WTC11 (cell line): ENCODE measurements around the gene HELQ. TPM values are rescaled to one million over a fixed set of nuclear protein-coding genes. Genes with fewer than 3 reads are reported as not detected.
A peak's percentile ranks its signal among the peaks of the same experiment; 100 is the strongest.

Experiments
- ATAC-seq: fragments of 200-7000 bp; cut with Tn5 transposase; 2 replicates; pipeline ENCODE4 v1.10.0; 2021; ENCODE audit warnings: mild to moderate bottlenecking, moderate library complexity
- CTCF ChIA-PET: fragments of 300-600 bp; sonication (Branson Sonifier 250); formaldehyde crosslinking; loops from one replicate; lab custom pipeline; 2021; ENCODE audit warnings: antibody characterized with exemption; lab: Charles Lee
- POLR2A ChIA-PET: fragments of 350-600 bp; sonication (Branson Sonifier 250); formaldehyde crosslinking; loops from one replicate; lab custom pipeline; 2021; ENCODE audit warnings: antibody characterized with exemption; lab: Charles Lee
- DNase-seq: peaks from one replicate; pipeline ENCODE4 v3.0.0; 2021; ENCODE audit warnings: low spot score
- H3K27ac Mint-ChIP-seq: 2 replicates; pipeline ENCODE4 v1.8.0; 2021; ENCODE audit warnings: mixed read lengths
- H3K27me3 Mint-ChIP-seq: 2 replicates; pipeline ENCODE4 v1.8.0; 2021; ENCODE audit warnings: low read depth, mild to moderate bottlenecking, moderate library complexity, mixed read lengths
- H3K36me3 Mint-ChIP-seq: 2 replicates; pipeline ENCODE4 v1.8.0; 2021; ENCODE audit warnings: mixed read lengths
- H3K4me1 Mint-ChIP-seq: 2 replicates; pipeline ENCODE4 v1.8.0; 2022; ENCODE audit warnings: mixed read lengths
- H3K4me3 Mint-ChIP-seq: 2 replicates; pipeline ENCODE4 v1.8.0; 2021; ENCODE audit warnings: mild to moderate bottlenecking, moderate library complexity, mixed read lengths
- H3K9me3 Mint-ChIP-seq: 2 replicates; pipeline ENCODE4 v1.8.0; 2021; ENCODE audit warnings: mixed read lengths
- CBFB ChIP-seq: sonication (generic); formaldehyde crosslinking; IDR thresholded peaks from 2 replicates; pipeline ENCODE4 v1.8.1; 2022; ENCODE audit warnings: mild to moderate bottlenecking, low read depth, missing genetic modification reagents
- ELF4 ChIP-seq: sonication (generic); formaldehyde crosslinking; IDR thresholded peaks from 2 replicates; pipeline ENCODE4 v1.8.1; 2022; ENCODE audit warnings: low read depth, mild to moderate bottlenecking, moderate library complexity, missing genetic modification reagents
- FOXK1 ChIP-seq: sonication (generic); formaldehyde crosslinking; IDR thresholded peaks from 2 replicates; pipeline ENCODE4 v1.8.0; 2022; ENCODE audit warnings: mild to moderate bottlenecking, moderate library complexity, missing genetic modification reagents
- FOXP1 ChIP-seq: sonication (generic); formaldehyde crosslinking; IDR thresholded peaks from 2 replicates; pipeline ENCODE4 v1.8.0; 2022; ENCODE audit warnings: missing genetic modification reagents, mild to moderate bottlenecking, moderate library complexity, borderline replicate concordance
- GTF2I ChIP-seq: fragments of 250-450 bp; sonication (Bioruptor Pico); conservative IDR thresholded peaks from 2 replicates; pipeline ENCODE4 v1.4.0; 2021; ENCODE audit warnings: mild to moderate bottlenecking
- MYBL2 ChIP-seq: sonication (generic); formaldehyde crosslinking; IDR thresholded peaks from 2 replicates; pipeline ENCODE4 v1.8.1; 2023; ENCODE audit warnings: mild to moderate bottlenecking, moderate library complexity, missing genetic modification reagents
- NR2C2 ChIP-seq: sonication (generic); formaldehyde crosslinking; IDR thresholded peaks from 2 replicates; pipeline ENCODE4 v1.8.0; 2022; ENCODE audit warnings: mild to moderate bottlenecking, missing genetic modification reagents
- TEAD1 ChIP-seq: sonication (generic); formaldehyde crosslinking; IDR thresholded peaks from 2 replicates; pipeline ENCODE4 v1.8.0; 2022; ENCODE audit warnings: mild to moderate bottlenecking, missing genetic modification reagents
- ZNF138 ChIP-seq: sonication (generic); formaldehyde crosslinking; conservative IDR thresholded peaks from 2 replicates; pipeline ENCODE4 v1.8.1; 2022; ENCODE audit warnings: mild to moderate bottlenecking, moderate library complexity, missing genetic modification reagents
- ZNF263 ChIP-seq: sonication (generic); formaldehyde crosslinking; IDR thresholded peaks from 2 replicates; pipeline ENCODE4 v1.8.1; 2022; ENCODE audit warnings: low read depth, mild to moderate bottlenecking, moderate library complexity, missing genetic modification reagents
- ZNF416 ChIP-seq: fragments of 250-450 bp; sonication (Bioruptor Pico); IDR thresholded peaks from 2 replicates; pipeline ENCODE4 v1.9.0; 2021; ENCODE audit warnings: mild to moderate bottlenecking, inconsistent platforms
- total RNA-seq: library from RNA; stranded (reverse); gene quantifications from 3 replicates; pipeline ENCODE4 v1.2.3, GENCODE V29; 2021
- TF ChIP-seq, protein P1 (sequence below): sonication (generic); formaldehyde crosslinking; IDR thresholded peaks from 2 replicates; pipeline ENCODE4 v1.8.0; 2023; ENCODE audit warnings: missing genetic modification reagents, mild to moderate bottlenecking, borderline replicate concordance
- TF ChIP-seq, protein P2 (sequence below): sonication (generic); formaldehyde crosslinking; IDR thresholded peaks from 2 replicates; pipeline ENCODE4 v1.8.1; 2023; ENCODE audit warnings: mild to moderate bottlenecking, missing genetic modification reagents, borderline replicate concordance
- TF ChIP-seq, protein P3 (sequence below): sonication (generic); formaldehyde crosslinking; conservative IDR thresholded peaks from 2 replicates; pipeline ENCODE4 v1.8.1; 2022; ENCODE audit warnings: mild to moderate bottlenecking, missing genetic modification reagents
- TF ChIP-seq, protein P4 (sequence below): fragments of 250-450 bp; sonication (Bioruptor Pico); conservative IDR thresholded peaks from 2 replicates; pipeline ENCODE4 v1.9.0; 2021; ENCODE audit warnings: mild to moderate bottlenecking

The HELQ gene
- total RNA-seq, 1 experiment from 2014 or later, result 10.1 TPM

DNA sequence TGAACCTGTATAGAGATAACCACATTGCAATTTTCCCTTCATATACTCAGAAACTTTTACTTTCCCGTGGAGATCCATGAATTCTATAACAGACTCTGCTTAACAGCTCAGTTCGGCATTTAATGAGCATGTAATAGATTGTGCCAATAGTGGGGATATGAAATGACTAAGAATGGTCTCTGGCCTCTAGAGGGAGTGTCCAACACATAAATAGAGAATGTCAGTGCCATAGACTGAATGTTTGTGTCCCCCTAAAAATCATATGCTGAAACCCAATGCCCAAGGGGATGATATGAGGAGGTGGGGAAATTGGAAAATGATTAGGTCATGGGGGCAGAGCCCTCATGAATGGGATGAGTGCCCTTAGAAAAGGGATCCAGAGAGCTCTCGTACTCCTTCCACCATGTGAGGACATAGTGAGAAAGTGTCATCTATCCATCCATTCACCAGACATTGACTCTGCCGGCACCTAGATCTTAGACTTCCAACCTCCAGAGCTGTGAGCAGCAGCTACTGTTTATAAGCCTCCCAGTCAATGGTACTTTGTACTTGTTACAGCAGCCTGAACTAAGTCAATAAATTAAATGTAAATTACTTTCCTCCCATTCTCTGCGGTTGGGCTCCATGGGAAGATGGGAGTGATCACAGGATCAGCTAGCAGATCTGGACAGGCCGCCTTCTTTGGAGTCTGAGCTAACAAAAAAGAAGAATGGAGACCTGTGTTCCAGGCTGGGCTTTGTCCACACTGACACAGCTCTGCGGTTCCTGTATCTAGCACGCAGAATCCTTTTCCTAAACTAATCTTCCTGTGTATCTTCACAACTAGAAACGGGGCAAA is 92.9 kb downstream of the HELQ start:
- no peak for DNase-seq
- Mint-ChIP-seq H3K9me3 (no peaks in the 10 kb centered on the region), H3K4me3 (no peak overlapping the region), H3K27me3 (no peaks in the 10 kb centered on the region), H3K27ac (peak overlapping the region; percentile 46), H3K36me3 (no peaks in the 10 kb centered on the region), H3K4me1 (peaks cover 18% of the 10 kb centered on the region)
- ChIA-PET CTCF (interaction anchor here (0.6 to 1.7 kb wide), 12 partner anchors 11 to 127 kb away, joined by 3 to 5 read pairs (median 3); partner anchors contain the start of gene HELQ), POLR2A (interaction anchor here (1.6 kb wide), 1 partner anchor 93 kb away, joined by 6 read pairs; the partner anchor contains the start of genes HELQ and MRPS18C)
- ATAC-seq, result peak; percentile 29; the same call in 1 of the 2 replicates
- no peak for TF ChIP-seq GTF2I
- TF ChIP-seq ELF4, result no peak
- TF ChIP-seq, protein P1, sequence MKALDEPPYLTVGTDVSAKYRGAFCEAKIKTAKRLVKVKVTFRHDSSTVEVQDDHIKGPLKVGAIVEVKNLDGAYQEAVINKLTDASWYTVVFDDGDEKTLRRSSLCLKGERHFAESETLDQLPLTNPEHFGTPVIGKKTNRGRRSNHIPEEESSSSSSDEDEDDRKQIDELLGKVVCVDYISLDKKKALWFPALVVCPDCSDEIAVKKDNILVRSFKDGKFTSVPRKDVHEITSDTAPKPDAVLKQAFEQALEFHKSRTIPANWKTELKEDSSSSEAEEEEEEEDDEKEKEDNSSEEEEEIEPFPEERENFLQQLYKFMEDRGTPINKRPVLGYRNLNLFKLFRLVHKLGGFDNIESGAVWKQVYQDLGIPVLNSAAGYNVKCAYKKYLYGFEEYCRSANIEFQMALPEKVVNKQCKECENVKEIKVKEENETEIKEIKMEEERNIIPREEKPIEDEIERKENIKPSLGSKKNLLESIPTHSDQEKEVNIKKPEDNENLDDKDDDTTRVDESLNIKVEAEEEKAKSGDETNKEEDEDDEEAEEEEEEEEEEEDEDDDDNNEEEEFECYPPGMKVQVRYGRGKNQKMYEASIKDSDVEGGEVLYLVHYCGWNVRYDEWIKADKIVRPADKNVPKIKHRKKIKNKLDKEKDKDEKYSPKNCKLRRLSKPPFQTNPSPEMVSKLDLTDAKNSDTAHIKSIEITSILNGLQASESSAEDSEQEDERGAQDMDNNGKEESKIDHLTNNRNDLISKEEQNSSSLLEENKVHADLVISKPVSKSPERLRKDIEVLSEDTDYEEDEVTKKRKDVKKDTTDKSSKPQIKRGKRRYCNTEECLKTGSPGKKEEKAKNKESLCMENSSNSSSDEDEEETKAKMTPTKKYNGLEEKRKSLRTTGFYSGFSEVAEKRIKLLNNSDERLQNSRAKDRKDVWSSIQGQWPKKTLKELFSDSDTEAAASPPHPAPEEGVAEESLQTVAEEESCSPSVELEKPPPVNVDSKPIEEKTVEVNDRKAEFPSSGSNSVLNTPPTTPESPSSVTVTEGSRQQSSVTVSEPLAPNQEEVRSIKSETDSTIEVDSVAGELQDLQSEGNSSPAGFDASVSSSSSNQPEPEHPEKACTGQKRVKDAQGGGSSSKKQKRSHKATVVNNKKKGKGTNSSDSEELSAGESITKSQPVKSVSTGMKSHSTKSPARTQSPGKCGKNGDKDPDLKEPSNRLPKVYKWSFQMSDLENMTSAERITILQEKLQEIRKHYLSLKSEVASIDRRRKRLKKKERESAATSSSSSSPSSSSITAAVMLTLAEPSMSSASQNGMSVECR (CRISPR knock-in tag), result no peak
- TF ChIP-seq MYBL2 (CRISPR knock-in tag), result no peak
- TF ChIP-seq CBFB (CRISPR knock-in tag), result no peak
- TF ChIP-seq TEAD1, result no peak
- TF ChIP-seq FOXP1 (CRISPR knock-in tag), result no peak
- TF ChIP-seq, protein P2, sequence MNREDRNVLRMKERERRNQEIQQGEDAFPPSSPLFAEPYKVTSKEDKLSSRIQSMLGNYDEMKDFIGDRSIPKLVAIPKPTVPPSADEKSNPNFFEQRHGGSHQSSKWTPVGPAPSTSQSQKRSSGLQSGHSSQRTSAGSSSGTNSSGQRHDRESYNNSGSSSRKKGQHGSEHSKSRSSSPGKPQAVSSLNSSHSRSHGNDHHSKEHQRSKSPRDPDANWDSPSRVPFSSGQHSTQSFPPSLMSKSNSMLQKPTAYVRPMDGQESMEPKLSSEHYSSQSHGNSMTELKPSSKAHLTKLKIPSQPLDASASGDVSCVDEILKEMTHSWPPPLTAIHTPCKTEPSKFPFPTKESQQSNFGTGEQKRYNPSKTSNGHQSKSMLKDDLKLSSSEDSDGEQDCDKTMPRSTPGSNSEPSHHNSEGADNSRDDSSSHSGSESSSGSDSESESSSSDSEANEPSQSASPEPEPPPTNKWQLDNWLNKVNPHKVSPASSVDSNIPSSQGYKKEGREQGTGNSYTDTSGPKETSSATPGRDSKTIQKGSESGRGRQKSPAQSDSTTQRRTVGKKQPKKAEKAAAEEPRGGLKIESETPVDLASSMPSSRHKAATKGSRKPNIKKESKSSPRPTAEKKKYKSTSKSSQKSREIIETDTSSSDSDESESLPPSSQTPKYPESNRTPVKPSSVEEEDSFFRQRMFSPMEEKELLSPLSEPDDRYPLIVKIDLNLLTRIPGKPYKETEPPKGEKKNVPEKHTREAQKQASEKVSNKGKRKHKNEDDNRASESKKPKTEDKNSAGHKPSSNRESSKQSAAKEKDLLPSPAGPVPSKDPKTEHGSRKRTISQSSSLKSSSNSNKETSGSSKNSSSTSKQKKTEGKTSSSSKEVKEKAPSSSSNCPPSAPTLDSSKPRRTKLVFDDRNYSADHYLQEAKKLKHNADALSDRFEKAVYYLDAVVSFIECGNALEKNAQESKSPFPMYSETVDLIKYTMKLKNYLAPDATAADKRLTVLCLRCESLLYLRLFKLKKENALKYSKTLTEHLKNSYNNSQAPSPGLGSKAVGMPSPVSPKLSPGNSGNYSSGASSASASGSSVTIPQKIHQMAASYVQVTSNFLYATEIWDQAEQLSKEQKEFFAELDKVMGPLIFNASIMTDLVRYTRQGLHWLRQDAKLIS (CRISPR knock-in tag), result no peak
- no peak for TF ChIP-seq NR2C2 (CRISPR knock-in tag)
- TF ChIP-seq ZNF263 (CRISPR knock-in tag), result no peak

DNA sequence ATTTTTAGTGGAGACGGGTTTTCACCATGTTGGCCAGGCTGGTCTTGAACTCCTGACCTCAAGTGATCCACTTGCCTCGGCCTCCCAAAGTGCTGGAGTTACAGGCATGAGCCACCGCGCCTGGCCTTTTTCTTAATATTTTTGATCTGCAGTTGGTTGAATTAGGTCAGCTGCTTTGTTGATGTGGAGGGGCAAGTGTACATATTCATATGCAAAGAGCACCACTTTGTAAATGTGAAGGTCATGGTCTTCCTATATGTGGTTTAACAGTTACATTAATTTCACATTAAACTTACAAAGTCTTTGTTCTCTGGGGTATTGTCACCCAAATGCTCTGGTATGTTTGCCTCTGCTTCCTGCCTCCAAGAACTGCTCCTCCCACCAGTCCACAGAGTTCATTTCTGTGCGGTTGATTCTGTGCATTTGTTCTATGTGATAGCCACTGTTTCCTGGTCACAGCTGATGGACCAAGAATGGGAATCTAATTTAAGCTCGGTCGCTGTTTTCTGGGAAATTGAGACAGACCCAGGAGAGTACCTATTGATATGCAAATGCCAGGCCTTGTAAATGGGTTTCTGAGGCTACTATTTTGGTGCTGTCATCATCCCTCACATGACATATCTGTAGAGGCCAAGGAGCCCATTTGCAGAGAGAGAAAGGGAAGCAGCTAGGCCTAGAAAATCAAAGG is 94.1 kb downstream of the HELQ start:
- CTCF ChIA-PET, result interaction anchor here (0.6 to 1.7 kb wide), 11 partner anchors 11 to 128 kb away, joined by 3 to 5 read pairs (median 3); partner anchors contain the start of gene HELQ
- TF ChIP-seq TEAD1 (no peak), FOXK1 (CRISPR knock-in tag) (no peak), ZNF416 (no peak), ZNF138 (CRISPR knock-in tag) (no peak), FOXP1 (CRISPR knock-in tag) (no peak)
- TF ChIP-seq, protein P3, sequence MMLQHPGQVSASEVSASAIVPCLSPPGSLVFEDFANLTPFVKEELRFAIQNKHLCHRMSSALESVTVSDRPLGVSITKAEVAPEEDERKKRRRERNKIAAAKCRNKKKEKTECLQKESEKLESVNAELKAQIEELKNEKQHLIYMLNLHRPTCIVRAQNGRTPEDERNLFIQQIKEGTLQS (CRISPR knock-in tag), result no peak
- TF ChIP-seq, protein P4, sequence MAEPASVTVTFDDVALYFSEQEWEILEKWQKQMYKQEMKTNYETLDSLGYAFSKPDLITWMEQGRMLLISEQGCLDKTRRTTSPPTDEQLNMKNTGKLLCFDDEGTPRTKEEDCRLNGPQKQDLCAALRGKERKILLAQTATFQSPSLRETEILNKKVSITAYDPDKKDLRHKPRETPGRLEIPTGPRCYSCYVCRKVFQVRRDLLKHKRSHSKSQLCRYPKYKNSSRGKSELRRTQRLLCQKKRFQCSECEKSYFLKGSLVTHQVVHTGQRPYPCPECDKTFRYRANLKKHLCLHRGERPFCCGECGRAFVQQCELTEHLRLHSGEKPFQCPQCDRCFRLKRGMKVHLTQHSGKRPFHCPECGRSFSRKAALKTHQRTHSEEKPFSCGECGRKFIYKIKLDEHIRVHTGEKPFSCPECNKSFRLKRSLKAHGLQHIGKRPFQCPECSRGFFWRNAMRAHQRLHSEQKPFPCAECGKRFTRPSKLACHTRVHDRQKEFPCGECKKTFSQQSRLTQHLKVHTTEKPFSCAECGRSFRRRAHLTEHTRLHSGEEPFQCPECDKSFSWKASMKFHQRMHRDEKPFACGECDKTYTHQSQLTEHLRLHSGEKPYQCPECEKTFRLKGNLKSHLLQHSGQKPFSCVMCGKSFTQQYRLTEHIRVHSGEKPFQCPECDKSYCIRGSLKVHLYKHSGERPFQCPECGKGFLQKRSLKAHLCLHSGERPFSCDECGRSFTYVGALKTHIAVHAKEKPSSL, result no peak
- TF ChIP-seq, protein P2 (CRISPR knock-in tag), result no peak

More for the DNA sequence above, 94.1 kb downstream of the HELQ start:
- no peak overlapping the region for H3K4me3 Mint-ChIP-seq
- POLR2A ChIA-PET, result interaction anchor here (1.6 kb wide), 1 partner anchor 94 kb away, joined by 6 read pairs; the partner anchor contains the start of genes HELQ and MRPS18C
- H3K4me1 Mint-ChIP-seq, result peaks cover 18% of the 10 kb centered on the region
- ATAC-seq, result peak; percentile 85
- no peaks in the 10 kb centered on the region for H3K27me3 Mint-ChIP-seq
- peak overlapping the region; percentile 97 for H3K27ac Mint-ChIP-seq
- H3K36me3 Mint-ChIP-seq, result no peaks in the 10 kb centered on the region
- H3K9me3 Mint-ChIP-seq, result no peaks in the 10 kb centered on the region
- no peak for DNase-seq
